Pericardium fibroblast (primary cell): ENCODE data around the gene IGIP. TPM values are rescaled to one million over a fixed set of nuclear protein-coding genes. Genes with fewer than 3 reads are reported as not detected.

Source experiments
- total RNA-seq: library from RNA; depleted of rRNA; stranded (reverse); fragments of >200 nt; gene quantifications from 2 replicates; pipeline ENCODE4 v1.2.3, GENCODE V29; 2015

The IGIP gene
- total RNA-seq = 3.6 and 5.5 TPM in 2 replicates

GRCh38 chr5:140125637-140126036, at the start of gene IGIP:
Gene IGIP (plus strand): TSS chr5:140125937. CDS start chr5:140128477, 2,540 bp downstream.

GRCh38 chr5:140113699-140114263, 12.0 kb upstream of the IGIP start, which contains the start of gene PURA:
Gene PURA (plus strand): TSS chr5:140114109. CDS start chr5:140114182, 73 bp downstream.

GRCh38 chr5:140174465-140175366, 49.0 kb downstream of the IGIP start, which contains the start of gene CYSTM1:
Gene CYSTM1 (plus strand): TSS chr5:140175188. CDS start chr5:140194466, 19,278 bp downstream.

Other genes with a start within 250 kb of the IGIP start
- gene NRG2, start 82.6 kb upstream of the IGIP start, total RNA-seq = 0.09 and 0.12 TPM in 2 replicates
- gene PURA, start 11.8 kb upstream of the IGIP start, total RNA-seq = 7.0 and 8.0 TPM in 2 replicates
- 28.5 and 41.5 TPM in 2 replicates for gene CYSTM1, start 49.3 kb downstream of the IGIP start, total RNA-seq
- gene PFDN1, start 177.2 kb downstream of the IGIP start, total RNA-seq = 66.0 and 68.6 TPM in 2 replicates
- 0.17 and 1.3 TPM in 2 replicates for gene HBEGF, start 220.7 kb downstream of the IGIP start, total RNA-seq
- under 0.01 TPM in 1 of 2 replicates, not detected in the other for gene SLC4A9, start 234.3 kb downstream of the IGIP start, total RNA-seq